ENCODE data around the gene PPP4R3B.

GRCh38 chr2:55519938-55520885, 97.2 kb downstream of the PPP4R3B start:
- no peak for TF ChIP-seq ZNF670 (tag by site-specific recombination; IDR thresholded peaks at IDR 0.05; ENCODE audit: low read depth)
- no peak for TF ChIP-seq ZNF223 (tag by site-specific recombination; IDR thresholded peaks at IDR 0.05)
- no peak for TF ChIP-seq PRDM6 (tag by site-specific recombination; IDR thresholded peaks at IDR 0.05)
- TF ChIP-seq CTCF (tag by site-specific recombination; IDR thresholded peaks at IDR 0.05), result no peak
- TF ChIP-seq ZBTB7A (tag by site-specific recombination; IDR thresholded peaks at IDR 0.05; ENCODE audit: low read depth), result no peak
- TF ChIP-seq ZNF138 (tag by site-specific recombination; IDR thresholded peaks at IDR 0.05; ENCODE audit: borderline replicate concordance), result no peak
- TF ChIP-seq ZNF549 (tag by site-specific recombination; IDR thresholded peaks at IDR 0.05), result no peak
- TF ChIP-seq ZNF776 (tag by site-specific recombination; IDR thresholded peaks at IDR 0.05; ENCODE audit: borderline replicate concordance), result no peak
